DMS 273 treated with DMSO at 0.1 percent for 48 hours (cell line): ENCODE results near the gene ATP1A3.

ENCODE experiments used
- DNase-seq: peaks from one replicate; lab custom pipeline; 2025; lab: John Stamatoyannopoulos, UW

ATP1A3 gene

DNA sequence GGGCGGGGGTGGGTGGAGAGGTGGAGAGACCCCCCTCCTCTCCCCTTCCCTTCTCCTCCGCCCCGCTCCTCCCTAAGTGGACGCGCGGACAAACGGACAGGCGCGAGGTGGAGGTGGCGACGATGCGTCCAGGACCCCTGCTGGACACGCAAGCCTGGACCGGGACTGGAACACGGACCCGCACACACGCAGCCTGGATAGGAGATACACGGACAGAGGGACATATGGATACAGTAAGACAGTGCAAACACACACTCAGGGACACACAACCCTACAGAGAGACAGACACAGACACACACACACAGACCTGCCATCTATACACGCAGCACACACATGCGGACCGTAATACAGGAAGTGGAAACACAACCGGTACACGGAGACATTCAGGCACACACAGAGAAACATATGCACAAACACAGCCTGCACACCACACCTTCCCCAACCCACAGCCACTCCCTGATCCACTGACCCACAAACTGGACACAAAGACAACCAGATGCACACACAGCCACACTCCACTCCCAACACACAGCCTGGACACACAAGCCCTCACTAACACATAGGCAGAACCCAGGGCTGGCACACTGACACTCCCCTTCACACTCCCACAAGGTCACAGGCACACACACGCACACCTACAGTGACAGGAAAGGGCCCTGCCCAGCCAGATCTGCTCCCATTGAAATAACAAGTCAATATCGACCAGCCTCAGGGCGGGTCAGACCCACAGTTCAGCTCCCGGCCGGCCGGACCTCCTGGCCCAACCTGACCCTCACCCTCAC lies 65.1 kb downstream of the ATP1A3 start:
- no peak for DNase-seq

DNA sequence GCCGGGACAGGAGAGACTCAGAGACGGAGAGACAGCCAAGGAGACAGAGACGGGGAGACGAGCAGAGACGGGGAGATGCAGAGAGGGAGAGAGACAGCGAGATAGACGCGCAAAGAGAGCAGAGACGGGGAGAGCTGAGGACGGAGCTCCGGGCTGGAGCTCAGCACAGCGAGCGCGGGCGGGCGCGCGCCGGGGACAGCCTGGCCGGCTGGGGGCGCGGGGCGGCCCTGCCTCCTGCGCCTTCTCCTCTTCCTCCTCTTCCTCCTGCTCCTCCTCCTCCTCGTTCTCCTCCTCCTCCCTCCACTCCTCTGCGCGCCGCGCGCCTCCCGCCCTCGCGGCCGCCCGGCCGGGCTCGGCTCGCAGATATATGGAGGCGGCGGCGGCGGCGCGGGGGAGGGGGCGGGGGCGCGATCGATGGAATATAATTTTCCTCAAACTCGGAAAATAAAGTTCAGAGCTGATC lies 65.8 kb downstream of the ATP1A3 start, which contains the start of gene ERFL:
ERFL (minus strand) TSS at position 229 of the 463 bp plus-strand sequence. CDS start 15,530 bp downstream, outside the sequence.
- no peak for DNase-seq

DNA sequence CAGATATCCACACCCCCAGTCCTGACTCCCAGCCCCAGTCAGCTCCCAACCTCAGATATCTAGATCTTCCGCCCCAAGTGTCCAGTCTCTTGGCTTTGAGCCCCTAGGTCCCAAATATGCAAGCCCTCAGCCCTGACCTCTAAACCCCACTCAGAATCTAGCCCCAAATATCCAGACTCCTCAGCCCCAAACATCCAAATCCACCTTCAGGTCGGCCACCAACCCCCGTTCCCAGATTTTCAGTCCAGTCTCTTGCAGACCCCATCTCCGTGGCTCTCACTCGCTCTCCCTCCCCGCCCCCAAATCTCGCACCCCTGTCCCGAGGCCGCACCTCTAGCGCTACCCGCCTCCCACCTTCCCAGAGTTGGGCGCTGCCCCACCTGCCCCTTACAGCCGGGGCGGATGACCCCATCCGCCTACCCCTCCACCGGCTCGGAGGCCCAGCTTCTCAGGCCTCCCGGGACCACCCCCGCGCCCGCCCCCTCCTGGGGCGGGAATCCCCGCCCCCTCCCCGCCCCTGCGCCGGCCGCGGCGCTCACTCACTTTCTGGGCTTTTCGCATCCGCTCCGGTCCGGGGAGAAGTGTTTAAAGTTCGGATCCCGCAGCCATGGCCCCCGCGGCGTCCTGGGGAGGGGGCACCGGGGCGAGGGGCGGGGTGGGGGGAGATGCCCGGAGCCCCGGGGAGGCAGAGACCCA lies 66.4 kb downstream of the ATP1A3 start:
- no peak for DNase-seq

DNA sequence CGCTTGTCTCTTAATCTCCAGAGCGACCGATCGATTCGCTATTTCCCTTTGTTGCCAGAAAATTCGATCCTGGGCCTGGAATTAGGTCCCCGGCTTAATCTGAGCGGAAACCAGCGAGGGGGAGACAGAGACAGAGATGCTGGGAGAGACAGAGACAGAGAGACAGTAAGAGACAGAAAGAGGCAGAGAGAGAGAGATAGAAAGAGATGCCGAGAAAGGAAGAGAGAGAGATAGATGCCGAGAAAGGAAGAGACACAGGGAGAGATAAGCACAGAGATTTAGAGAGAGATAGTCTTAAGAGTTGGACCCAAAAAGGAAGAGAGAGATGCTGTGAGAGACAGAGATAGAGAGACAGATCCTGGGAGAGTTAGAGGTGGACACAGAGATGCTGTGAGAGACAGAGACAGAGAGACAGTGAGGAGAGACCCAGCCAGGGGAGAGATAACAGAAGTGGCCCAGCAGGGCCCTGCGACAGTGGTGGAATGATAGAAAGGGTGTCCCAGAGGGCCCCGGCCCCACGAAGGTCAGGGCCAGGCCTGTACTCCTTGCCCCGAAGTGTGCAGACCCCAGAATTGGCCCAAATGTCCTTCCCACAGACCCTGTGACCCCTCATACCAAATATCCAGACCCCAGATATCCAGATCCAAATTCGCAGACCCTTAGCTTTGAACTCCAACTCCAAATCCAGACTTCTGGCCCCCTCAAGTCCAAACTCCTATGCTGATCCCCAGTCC lies 67.1 kb downstream of the ATP1A3 start:
- DNase-seq: no peak

DNA sequence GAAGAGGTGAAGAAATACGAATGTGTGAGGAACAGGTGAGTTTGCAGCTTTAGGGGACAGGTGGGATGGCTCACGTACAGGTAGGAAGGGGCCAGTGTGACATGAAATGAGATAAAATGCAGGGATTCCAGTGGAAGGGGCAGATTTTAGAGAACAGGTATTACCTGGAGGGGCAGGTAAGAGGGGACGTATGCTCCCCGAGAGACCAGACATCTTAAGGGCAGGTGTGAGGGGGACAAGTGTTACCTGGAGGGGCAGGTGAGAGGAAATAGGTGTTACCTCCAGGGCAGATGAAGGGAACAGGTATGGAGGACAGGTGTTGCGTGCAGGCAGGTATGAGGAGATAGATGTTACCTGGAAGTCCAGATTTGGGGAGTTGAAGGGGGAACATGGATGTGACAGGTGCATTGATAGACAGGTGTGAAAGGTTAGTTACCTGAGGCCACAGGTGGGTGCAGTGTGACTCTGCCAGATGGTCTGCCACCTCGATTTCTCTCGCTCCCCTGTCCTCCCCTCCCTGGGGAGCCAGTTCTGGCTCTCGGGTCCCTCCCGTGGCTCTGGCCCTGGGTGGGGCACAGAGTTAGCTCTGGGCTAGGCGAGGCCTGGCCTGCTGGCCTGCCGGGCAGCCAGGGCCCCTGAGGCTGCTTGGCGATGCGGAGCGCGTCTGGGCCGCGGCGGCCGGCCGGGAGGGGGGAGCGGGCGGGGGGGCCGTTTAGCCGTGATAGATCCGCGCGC lies 67.8 kb downstream of the ATP1A3 start:
- no peak for DNase-seq

DNA sequence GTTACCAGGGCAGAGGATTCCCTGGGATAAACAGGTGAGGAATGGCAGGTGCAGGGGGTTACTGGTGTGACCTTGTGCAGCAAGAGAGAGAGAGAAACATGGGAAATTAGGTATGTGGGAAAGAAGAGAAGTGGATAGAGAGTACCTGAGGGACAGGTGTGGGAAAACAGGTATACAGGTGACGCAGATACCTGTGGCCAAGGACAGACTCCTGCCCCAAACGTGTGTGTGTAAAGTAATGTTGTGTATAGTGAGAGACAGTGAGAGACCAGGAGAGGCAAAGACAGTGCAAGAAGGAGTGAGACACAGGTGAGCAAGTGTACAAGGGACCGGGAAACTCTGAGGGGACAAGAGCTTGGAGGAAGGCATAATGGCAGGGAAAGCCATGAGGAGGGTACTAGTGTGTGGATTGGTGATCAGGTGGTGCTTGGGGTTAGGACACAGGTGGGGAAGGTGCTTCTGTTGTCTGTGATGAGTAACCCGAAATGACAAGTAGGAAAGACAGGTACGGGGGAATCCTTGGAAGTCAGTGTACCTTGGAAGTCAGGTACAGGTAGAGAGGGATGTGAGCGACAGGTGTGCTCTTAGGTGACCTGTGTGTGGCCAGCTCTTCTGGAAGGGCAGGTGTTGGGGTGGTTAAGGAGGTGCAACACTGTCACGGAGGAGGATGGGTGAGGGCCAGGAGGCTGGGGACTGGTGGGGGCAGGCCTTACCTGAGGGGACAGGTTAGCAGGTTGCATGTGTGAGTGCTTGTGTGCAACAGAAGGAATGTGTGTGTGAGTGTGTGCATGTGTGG lies 68.6 kb downstream of the ATP1A3 start:
- no peak for DNase-seq

DNA sequence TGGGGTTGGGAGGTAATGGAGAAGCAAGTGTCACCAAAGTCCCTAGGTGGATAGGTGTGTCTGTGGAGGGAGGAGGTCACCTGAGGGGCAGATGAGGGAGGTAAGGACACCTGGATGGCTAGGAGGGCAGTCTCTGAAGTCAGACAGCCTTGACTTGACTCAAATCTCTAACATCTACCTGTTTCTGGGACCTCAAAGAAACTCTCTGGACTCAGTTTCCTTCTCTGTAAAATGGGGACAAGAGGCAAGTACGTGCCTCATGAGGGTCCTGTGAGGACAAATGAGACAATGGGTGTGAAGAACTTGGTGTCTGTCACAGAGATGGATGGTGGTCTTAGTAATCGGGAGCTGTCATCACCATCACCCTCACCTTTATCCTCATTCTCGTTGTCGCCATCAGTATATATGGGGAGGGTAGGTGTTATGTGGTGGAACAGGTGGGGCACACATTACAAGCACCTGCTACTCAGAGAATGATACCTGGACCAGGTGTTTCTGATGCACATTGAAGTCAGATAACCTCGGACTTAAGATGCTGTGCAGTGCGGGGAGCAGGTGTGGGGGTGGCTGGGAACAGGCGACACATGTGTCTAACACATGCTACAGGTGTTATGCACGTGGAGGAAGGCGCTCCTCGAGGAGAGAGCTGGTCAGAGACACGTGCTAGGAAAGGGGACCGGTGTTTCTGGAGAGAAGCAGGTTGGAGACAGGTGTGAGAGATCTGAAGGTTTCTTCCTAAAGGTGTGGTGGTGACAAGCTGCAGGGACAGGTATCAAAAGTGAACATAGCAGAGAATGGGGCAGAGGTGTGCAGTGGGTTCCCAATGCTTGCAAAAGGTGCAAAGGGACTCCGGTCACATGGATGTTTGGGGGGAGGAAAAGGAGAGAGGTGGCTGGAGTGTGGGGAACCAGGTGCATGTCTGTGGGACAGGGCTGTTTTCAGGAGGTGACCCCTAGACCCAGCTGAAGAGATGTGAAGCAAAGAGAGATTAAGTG lies 69.6 kb downstream of the ATP1A3 start:
- no peak for DNase-seq

DNA sequence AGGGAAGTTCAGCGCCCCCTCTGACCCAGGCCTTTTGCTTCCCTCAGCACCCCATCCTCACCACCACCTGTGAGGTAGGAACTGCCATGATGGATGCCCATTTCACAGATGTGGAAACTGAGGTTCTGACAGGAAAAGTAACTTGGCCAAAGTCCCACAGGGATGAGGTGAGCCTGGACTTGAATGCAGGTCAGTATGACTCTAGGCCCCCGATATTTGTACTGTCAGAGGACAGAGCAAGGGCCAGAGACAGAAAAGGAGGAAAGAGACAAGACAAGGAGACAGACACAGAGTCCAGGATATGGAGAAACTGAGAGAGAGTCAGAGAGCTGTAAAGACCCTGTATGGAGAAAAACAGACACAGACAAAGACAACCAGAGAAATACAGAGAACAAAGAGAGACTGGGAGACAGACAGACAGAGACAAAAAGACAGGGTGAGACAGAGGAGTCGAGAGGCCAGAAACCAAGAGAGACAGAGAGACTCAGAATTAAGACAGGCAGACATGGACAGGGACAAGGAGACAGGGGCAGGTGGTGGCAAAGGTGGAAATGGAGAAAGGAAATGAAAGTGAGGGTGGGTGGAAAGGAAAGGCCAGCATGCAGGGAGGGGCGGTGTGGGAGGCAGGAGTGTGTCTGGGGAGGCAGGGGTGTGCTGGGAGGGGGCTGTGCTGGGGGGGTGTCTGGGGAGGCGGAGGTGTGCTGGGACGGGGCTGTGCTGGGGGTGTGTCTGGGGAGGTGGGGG lies 70.8 kb downstream of the ATP1A3 start:
- DNase-seq: no peak

DNA sequence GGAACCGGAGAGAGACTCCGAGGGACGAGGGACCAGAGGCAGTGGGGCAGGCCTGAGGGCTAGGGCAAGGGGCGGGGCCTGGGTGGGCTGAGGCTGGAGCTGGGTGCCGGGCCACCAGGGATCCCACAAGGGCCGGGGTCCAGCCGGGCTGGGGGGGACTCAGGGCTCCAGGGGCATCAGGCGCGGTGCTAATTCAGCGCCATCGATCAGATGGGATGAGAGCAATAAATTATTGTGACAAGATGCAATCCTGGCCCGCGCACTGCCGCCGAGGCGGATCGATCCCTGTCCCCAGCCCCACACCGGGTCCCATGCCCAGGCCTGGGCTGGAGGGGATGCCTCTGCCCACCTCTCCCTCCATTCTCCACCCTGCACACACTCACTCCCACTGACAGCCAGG lies 71.4 kb downstream of the ATP1A3 start:
- DNase-seq: no peak

DNA sequence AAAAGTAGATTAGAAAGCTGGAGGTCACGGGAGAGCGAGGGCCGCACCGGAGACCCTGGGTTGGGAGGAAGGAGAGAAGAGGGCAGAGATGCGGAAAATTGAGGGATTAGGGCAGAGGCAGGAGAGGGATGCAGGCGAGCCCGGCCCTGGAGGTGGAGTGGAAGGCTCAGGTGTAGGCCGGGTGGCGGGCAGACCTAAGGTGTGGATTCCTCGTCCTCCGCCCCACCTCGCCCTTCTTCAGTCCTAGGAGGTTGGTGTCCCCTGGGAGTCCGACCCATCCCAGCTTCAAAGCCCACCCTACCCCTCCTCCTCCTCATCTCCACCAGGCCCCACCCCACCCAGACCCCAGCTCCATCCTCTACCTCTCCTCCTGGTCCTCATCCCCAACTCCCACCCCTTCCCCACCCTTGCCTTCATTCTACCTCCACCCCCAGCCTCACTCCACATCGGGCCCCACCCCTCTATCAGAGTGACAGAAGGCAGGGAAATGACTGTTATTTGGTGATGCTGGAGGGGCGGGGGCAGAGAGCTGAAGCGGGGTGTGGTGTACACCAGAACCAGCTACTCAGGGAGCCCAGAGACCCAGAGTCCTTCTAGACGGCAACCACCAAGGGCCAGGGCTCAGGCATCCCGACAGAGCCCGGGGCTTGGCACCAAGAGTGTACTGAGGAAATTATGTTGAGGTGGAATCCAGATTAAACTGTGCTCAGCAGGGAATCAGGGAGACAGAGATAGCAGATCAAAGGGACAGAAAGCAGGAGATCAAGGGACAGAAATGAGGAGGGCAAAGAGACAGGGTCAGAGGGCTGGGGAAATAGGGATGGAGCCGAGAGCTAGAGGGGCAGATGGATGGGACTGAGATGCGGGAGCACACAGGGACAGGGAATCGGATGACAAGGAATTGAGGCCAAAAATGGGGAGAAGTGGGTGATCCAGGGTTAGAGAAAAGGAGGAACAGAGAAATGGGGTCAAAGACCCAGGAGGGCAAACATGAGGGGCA lies 72.2 kb downstream of the ATP1A3 start:
- no peak for DNase-seq

DNA sequence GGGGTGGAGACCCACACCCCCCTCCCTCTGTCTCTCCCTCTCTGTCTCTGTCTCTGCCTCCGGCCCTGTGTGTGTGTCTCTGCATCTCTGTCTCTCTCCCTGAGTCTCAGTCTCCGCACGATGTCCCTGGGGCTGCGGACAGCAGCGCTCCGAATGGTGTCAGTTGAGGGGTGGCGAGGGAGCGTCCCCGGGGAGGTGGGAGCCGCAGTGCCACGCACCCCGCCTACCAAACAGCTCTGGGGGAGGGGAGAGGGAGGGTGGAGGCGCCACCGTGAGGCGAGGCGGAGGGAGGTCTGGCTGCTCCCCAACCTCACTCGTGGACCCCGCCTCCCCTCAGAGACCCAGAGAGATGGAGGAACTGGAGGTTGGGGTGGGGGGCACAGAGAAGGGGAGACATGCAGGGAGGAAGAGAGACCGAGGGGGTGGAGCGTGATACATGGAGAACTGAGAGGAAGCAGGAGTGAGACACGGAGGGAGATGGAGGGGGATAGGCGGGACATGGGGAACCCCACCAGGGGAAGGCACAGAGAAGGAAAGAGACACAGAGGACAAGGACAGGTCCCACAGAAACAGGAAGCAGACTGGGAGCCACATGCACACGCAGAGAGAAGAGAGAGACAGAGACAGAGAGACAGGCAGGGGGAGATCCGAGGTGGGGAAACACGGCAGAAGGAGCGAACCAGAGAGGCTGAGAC lies 73.0 kb downstream of the ATP1A3 start:
- DNase-seq: no peak

DNA sequence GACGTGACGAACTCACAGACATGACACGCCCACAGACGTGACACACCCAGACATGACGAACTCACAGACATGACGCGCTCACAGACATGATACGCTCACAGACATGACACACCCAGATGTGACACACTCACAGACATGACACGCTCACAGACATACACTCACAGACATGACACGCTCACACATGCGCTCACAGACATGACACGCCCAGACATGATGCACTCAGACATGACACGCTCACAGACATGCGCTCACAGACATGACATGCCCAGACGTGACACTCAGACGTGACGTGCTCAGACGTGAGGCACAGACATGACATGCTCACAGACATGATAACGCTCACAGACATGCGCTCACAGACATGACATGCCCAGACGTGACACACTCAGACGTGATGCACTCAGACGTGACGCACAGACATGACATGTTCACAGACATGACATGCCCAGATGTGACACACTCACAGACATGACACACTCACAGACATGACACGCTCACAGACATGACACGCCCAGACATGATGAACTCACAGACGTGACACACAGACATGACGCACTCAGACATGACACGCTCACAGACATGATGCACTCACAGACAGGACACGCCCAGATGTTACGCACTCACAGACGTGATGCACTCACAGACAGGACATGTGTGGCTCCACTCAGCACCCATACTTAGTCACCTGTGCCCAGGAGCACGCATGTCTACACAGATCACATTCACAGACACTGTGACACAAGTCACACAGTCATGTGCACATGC lies 73.9 kb downstream of the ATP1A3 start:
- DNase-seq: no peak

DNA sequence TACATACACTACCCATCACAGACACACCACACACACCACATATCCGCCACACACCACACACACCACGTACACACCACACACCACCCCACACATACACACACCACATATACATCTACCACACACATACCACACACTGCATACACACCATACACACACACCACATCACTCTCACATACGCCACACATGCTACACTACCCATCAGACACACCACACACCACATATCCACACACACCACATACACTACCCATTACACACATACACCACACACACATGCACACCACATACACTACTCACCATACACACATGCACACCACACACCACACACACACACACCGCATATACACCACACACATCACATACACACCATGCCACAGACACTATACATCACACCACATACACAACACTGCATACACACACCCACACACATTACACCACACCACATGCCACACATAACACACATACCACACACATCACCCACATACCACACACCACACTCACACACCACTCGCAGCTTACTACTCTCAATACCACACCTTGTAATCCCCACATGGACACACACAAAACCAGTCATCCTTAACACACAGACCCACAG lies 75.3 kb downstream of the ATP1A3 start:
- no peak for DNase-seq

DNA sequence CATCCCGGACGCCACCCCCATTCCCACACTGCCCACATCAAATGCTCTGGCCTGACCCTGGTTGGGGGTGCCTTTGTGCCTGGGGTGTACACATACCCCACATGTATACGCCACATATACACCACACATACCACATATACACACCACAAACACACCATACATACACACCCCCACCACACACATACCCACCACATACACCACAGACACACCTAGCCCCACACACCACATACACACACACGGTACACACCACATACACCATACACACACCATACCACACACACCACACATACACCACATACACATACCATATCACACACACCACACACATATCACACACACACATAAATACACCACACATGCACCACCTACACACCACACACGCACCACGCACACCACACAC lies 75.9 kb downstream of the ATP1A3 start:
- no peak for DNase-seq

DNA sequence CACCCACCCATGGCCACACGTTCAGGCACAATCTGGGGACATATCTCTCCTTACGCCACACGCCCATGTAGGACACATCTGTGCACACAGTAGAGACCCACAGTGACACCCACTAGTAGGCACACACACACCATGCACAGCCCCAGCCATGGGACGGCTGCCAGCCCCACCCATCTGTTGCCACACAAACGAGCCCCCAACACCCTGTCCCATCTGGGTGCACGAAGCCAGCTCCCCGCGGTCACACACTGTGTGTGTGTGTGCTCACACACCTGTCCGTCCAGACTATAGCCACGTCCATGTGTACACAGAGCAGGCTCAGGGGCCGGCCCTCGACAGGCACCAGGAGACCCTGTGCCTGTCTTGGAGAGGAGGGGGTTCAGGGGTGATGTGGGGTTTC lies 76.4 kb downstream of the ATP1A3 start:
- DNase-seq: no peak
